Measurements from ENCODE around the gene SHISA6.

The SHISA6 gene

GRCh38 chr17:11216976-11217375 lies 24.0 kb upstream of the SHISA6 start:
- Histone ChIP-seq H3K4me2 (ENCODE audit: low read length) (no peak overlapping the region), H3K9me2 (ENCODE audit: low read depth, low read length) (no peaks in the 10 kb centered on the region), H2AFZ (ENCODE audit: low read length) (no peak overlapping the region), H3K36me3 (ENCODE audit: insufficient read depth, low read length) (no peaks in the 10 kb centered on the region), H3K4me3 (ENCODE audit: low read depth, low read length, poor library complexity, severe bottlenecking) (no peak overlapping the region), H3K79me2 (ENCODE audit: insufficient read depth, low read length) (no peaks in the 10 kb centered on the region), H3K9ac (ENCODE audit: low read length) (no peak overlapping the region), H3K9me3 (ENCODE audit: low read length) (no peaks in the 10 kb centered on the region), H3K27me3 (ENCODE audit: insufficient read depth, low read length) (no peaks in the 10 kb centered on the region), H3F3A (ENCODE audit: insufficient read depth, low read length) (no peaks in the 10 kb centered on the region), H4K20me1 (ENCODE audit: insufficient read depth, low read length) (no peaks in the 10 kb centered on the region), H3K4me1 (ENCODE audit: insufficient read depth, low read length, severe bottlenecking) (no peaks in the 10 kb centered on the region), H3K27ac (ENCODE audit: low read depth, low read length, poor library complexity, severe bottlenecking) (no peak overlapping the region)
- TF ChIP-seq EZH2 (IDR thresholded peaks at IDR 0.05; ENCODE audit: borderline replicate concordance, low read length) (no peak), CTCF (IDR thresholded peaks at IDR 0.05; ENCODE audit: low read length) (no peak)

GRCh38 chr17:11221196-11221595 lies 19.8 kb upstream of the SHISA6 start:
- Histone ChIP-seq H3K4me2 (ENCODE audit: low read length) (no peak overlapping the region), H3K4me3 (ENCODE audit: low read depth, low read length, poor library complexity, severe bottlenecking) (no peak overlapping the region), H3K36me3 (ENCODE audit: insufficient read depth, low read length) (no peaks in the 10 kb centered on the region), H3K9ac (ENCODE audit: low read length) (no peak overlapping the region), H2AFZ (ENCODE audit: low read length) (no peak overlapping the region), H3K9me2 (ENCODE audit: low read depth, low read length) (no peaks in the 10 kb centered on the region), H3F3A (ENCODE audit: insufficient read depth, low read length) (no peaks in the 10 kb centered on the region), H3K9me3 (ENCODE audit: low read length) (no peaks in the 10 kb centered on the region), H3K4me1 (ENCODE audit: insufficient read depth, low read length, severe bottlenecking) (no peaks in the 10 kb centered on the region), H3K27me3 (ENCODE audit: insufficient read depth, low read length) (no peaks in the 10 kb centered on the region), H3K79me2 (ENCODE audit: insufficient read depth, low read length) (no peaks in the 10 kb centered on the region), H4K20me1 (ENCODE audit: insufficient read depth, low read length) (no peaks in the 10 kb centered on the region), H3K27ac (ENCODE audit: low read depth, low read length, poor library complexity, severe bottlenecking) (no peak overlapping the region)
- TF ChIP-seq EZH2 (IDR thresholded peaks at IDR 0.05; ENCODE audit: borderline replicate concordance, low read length): no peak
- no peak for TF ChIP-seq CTCF (IDR thresholded peaks at IDR 0.05; ENCODE audit: low read length)

- Histone ChIP-seq H3K79me2 (ENCODE audit: insufficient read depth, low read length) (no peaks in the 10 kb centered on the region), H3K27me3 (ENCODE audit: insufficient read depth, low read length) (no peaks in the 10 kb centered on the region), H3K9ac (ENCODE audit: low read length) (no peak overlapping the region), H2AFZ (ENCODE audit: low read length) (no peak overlapping the region), H3K4me2 (ENCODE audit: low read length) (no peak overlapping the region), H3K9me3 (ENCODE audit: low read length) (no peaks in the 10 kb centered on the region), H3K36me3 (ENCODE audit: insufficient read depth, low read length) (no peaks in the 10 kb centered on the region), H4K20me1 (ENCODE audit: insufficient read depth, low read length) (no peaks in the 10 kb centered on the region), H3K4me3 (ENCODE audit: low read depth, low read length, poor library complexity, severe bottlenecking) (no peak overlapping the region), H3K9me2 (ENCODE audit: low read depth, low read length) (no peaks in the 10 kb centered on the region), H3F3A (ENCODE audit: insufficient read depth, low read length) (no peaks in the 10 kb centered on the region), H3K4me1 (ENCODE audit: insufficient read depth, low read length, severe bottlenecking) (no peaks in the 10 kb centered on the region), H3K27ac (ENCODE audit: low read depth, low read length, poor library complexity, severe bottlenecking) (no peak overlapping the region)
- TF ChIP-seq CTCF (IDR thresholded peaks at IDR 0.05; ENCODE audit: low read length): no peak
Observed at GRCh38 chr17:11221721-11222120, 19.3 kb upstream of the SHISA6 start.
